GM12874 (cell line): ENCODE measurements around the gene TP53BP2.

Experiments used
- TF ChIP-seq, protein P1 (sequence below): IDR thresholded peaks from 2 replicates; pipeline ENCODE4 v1.5.1; 2011; ENCODE audit warnings: low read depth, mild to moderate bottlenecking, control low read depth, low read length, moderate library complexity; ENCODE audit not compliant: insufficient read depth

TP53BP2 gene

DNA sequence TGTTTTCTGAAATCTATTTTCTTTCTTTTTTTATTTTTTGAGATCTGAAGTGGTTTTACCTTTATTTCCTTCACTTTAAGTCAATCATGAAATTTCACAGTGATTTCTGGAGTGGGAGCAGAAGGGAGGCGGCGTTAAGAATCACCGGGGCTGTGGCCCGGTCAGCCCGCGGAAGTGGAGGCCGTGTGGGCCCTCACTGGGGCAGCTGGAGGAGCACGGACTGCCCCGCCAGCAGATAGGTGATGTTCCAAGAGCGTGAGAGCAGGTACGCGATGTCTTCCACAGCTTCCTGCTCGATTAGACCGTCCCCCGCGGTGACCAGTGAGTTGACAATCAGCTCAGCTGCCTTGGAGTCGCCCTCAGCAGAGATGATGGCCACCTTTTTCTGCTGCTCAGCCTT lies 10.6 kb upstream of the TP53BP2 start:
- TF ChIP-seq, protein P1, sequence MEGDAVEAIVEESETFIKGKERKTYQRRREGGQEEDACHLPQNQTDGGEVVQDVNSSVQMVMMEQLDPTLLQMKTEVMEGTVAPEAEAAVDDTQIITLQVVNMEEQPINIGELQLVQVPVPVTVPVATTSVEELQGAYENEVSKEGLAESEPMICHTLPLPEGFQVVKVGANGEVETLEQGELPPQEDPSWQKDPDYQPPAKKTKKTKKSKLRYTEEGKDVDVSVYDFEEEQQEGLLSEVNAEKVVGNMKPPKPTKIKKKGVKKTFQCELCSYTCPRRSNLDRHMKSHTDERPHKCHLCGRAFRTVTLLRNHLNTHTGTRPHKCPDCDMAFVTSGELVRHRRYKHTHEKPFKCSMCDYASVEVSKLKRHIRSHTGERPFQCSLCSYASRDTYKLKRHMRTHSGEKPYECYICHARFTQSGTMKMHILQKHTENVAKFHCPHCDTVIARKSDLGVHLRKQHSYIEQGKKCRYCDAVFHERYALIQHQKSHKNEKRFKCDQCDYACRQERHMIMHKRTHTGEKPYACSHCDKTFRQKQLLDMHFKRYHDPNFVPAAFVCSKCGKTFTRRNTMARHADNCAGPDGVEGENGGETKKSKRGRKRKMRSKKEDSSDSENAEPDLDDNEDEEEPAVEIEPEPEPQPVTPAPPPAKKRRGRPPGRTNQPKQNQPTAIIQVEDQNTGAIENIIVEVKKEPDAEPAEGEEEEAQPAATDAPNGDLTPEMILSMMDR, result no peak

DNA sequence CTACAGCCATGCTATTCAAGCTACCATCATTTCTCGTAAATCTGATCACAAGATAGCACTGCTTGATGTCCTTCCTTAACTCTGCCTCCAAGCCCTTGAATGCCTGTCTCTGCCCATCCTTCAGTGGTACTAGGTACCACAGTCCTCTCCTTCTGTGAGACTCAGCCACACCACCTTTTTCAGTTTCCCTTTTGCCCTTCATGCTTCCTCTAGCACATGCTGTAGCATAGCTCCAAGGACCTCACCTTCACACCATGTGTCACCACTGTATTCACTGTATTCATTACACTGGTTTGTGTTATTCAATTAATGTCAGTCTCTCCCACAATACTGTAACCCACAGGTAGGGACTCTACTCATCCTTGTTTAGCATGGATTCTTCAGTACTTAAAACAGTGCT lies 8.0 kb upstream of the TP53BP2 start:
- TF ChIP-seq, protein P1, result no peak

DNA sequence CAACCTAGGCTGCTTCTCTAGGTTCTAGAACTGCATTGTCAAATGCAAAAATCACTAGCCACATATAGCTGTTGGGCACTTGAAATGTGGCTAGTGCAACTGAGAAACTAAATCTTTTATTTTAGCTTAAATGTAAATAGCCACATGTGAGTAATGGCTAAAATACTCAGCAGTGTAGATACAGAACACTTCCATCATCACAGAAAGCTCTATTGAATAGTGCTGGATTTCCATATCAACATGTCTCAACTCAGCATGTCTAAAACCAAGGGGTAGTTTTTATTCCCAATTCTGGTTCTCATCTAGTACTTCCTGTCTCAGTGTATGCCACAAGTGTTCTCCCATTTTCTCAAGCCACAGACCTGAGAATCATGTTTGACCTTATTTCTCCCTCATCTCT lies 7.5 kb upstream of the TP53BP2 start:
- TF ChIP-seq, protein P1, result no peak

DNA sequence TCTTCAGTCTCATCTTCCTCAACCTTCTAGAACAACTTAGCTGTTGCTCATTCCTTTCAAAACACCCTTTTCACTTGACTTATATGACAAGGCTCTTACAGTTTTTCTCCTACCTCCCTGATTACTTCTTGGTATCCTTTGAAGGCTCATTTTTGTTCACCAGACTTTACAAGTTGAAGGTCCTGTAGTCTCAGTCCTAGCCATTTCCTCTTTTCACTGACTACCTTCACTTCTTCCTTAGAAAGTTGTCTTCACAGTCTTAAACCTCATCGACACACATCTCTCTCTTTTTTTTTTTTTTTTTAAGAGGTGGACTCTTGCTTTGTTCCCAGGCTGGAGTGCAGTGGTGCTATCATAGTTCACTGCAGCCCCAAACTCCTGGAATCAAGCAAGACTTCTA lies 6.6 kb upstream of the TP53BP2 start:
- TF ChIP-seq, protein P1, result no peak

DNA sequence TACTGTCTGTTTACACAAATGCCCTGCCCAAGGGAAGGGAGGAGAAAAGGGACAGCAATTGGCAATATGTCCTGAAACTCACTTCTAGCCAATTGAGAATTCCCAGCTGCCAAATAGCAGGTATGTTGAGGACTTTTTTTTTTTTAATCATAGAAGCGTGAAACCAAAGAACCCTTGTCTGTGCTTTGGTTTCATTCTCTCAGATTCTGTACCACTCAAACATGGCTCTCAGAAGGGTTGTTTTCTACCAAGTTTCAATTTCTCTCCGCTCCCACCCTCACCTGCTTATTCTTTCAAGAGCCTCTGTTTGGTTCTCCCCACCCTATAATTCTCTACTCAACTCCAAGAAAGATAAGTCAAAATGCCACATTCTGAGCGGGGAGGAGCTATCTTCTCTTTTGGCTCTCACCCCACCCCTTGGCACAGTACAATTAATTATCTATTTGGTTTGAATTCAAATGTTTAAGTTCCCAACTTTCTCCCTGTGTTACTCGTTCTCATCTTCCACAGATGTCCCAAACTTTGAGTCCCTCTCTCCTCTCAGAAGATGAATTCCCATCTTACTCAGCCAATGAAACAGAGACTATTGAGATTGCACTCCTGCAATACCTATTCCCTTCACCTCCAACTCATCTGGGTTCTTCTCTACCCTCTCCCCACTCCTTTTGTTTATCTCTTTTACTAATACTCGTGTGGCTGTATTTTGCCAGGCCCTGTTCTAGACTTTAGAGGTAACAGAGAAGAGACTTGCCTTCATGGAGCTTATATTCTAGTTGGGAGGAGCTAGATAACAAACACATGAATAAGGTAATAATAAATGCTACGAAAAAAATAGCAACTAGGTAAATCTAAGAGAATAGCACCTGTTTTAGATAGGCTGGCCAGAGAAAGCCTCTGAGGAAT lies 3.9 kb upstream of the TP53BP2 start:
- TF ChIP-seq, protein P1, result no peak

DNA sequence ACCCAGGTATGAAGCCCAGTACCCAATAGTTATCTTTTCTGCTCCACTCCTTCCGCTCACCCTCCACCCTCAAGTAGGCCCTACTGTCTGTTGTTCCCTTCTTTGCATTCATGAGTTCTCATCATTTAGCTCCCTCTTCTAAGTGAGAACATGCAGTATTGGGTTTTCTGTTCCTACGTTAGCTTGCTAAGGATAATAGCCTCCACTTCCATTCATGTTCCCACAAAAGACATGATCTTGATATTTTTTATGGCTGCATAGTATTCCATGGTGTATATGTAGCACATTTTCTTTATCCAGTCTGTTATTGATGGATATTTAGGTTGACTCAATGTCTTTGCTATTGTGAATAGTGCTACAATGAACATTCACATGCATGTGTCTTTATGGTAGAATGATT lies 2.8 kb upstream of the TP53BP2 start:
- TF ChIP-seq, protein P1, result no peak

DNA sequence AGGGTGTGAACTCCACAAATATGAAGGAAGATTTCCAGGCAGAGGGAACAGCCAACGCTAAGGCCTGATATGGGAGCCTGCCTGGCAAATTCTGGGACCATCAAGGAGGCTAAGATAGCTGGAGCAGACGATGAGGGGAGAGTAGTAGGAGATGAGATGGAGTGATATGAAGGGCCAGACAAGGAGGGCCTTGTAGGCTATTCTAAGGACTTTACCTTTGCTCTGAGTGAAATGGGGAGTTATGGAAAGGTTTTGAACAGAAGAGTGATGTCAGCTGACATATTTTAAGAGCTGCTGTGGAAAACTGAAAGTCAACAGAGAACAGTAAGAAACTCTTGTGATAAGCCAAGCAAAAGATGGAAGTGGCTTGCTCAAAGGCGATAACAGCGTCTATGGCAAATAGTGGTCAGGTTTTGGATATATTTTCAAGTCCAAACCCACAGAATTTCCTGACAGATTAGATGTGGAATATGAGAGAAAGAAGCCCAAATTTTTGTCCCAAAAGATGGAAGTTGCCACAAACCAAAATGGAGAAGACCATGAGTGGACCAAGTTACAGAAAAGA lies 2.1 kb upstream of the TP53BP2 start:
- TF ChIP-seq, protein P1, result no peak
